Islet precursor cell (in vitro differentiated cells): ENCODE measurements around the gene TMEM132A.

Experiments used
- DNase-seq: peaks from one replicate; pipeline ENCODE4 v3.0.0-alpha.2; 2018

TMEM132A gene

GRCh38 chr11:60922906-60923305 lies 1.4 kb upstream of the TMEM132A start:
- DNase-seq, result no peak

GRCh38 chr11:60923326-60923725 lies 934 bp upstream of the TMEM132A start:
- DNase-seq, result no peak

GRCh38 chr11:60923800-60924109 lies 505 bp upstream of the TMEM132A start:
- no peak for DNase-seq

GRCh38 chr11:60924906-60925853 lies 920 bp downstream of the TMEM132A start:
- DNase-seq, result no peak

- DNase-seq, result no peak
Observed at GRCh38 chr11:60925868-60926267, 1.6 kb downstream of the TMEM132A start.

GRCh38 chr11:60926500-60926899 lies 2.2 kb downstream of the TMEM132A start:
- DNase-seq, result no peak

GRCh38 chr11:60927061-60927592 lies 2.9 kb downstream of the TMEM132A start:
- no peak for DNase-seq

- no peak for DNase-seq
Observed at GRCh38 chr11:60927600-60927999, 3.3 kb downstream of the TMEM132A start.

GRCh38 chr11:60928563-60929001 lies 4.3 kb downstream of the TMEM132A start:
- DNase-seq, result no peak

GRCh38 chr11:60929764-60930163 lies 5.5 kb downstream of the TMEM132A start:
- DNase-seq, result no peak

GRCh38 chr11:60930394-60930793 lies 6.1 kb downstream of the TMEM132A start:
- no peak for DNase-seq

- no peak for DNase-seq
Observed at GRCh38 chr11:60931917-60932316, 7.7 kb downstream of the TMEM132A start.

- DNase-seq, result no peak
Observed at GRCh38 chr11:60932605-60933356, 8.5 kb downstream of the TMEM132A start.

- DNase-seq, result no peak
Observed at GRCh38 chr11:60933416-60934123, 9.3 kb downstream of the TMEM132A start.

GRCh38 chr11:60934124-60934789 lies 10.0 kb downstream of the TMEM132A start:
- no peak for DNase-seq

GRCh38 chr11:60934790-60935605 lies 10.7 kb downstream of the TMEM132A start:
- DNase-seq, result no peak

- no peak for DNase-seq
Observed at GRCh38 chr11:60935676-60936442, 11.6 kb downstream of the TMEM132A start.

GRCh38 chr11:60936467-60937143 lies 12.3 kb downstream of the TMEM132A start:
- no peak for DNase-seq

GRCh38 chr11:60937144-60937527 lies 12.9 kb downstream of the TMEM132A start:
- DNase-seq, result no peak

GRCh38 chr11:60937811-60938210 lies 13.6 kb downstream of the TMEM132A start:
- DNase-seq, result no peak
